Neutrophil (primary cell): Measurements from ENCODE around the gene RPS6KA2.
"Not testable (repeated sequence)": the region's sequence is repeated elsewhere in the genome, so short reads cannot be mapped to it uniquely, and the experiment has no call there.

Experiments
- H3K27ac ChIP-seq: fragments of 200-600 bp; sonication (generic); 2 replicates; pipeline ENCODE4 v1.5.1; 2016; ENCODE audit warnings: mild to moderate bottlenecking, moderate library complexity
- H3K27me3 ChIP-seq: fragments of 200-600 bp; sonication (generic); 2 replicates; pipeline ENCODE4 v1.6.0; 2016; ENCODE audit warnings: mild to moderate bottlenecking
- H3K36me3 ChIP-seq: fragments of 200-600 bp; sonication (generic); 2 replicates; pipeline ENCODE4 v1.5.1; 2017
- H3K4me1 ChIP-seq, 2 experiments: fragments of 200-600 bp in 1 of 2; sonication (generic) in 1 of 2; 1 replicate in 1 of 2; 2 replicates in 1 of 2; pipeline versions ENCODE4 v1.5.1 to v1.6.1; 2013 to 2016; ENCODE audit warnings: low read depth in 1 of 2, low read length in 1 of 2, mild to moderate bottlenecking in 1 of 2, moderate library complexity in 1 of 2; ENCODE audit not compliant: control insufficient read depth in 1 of 2, insufficient read depth in 1 of 2
- H3K4me3 ChIP-seq, 2 experiments: fragments of 200-600 bp in 1 of 2; sonication (generic) in 1 of 2; 1 replicate in 1 of 2; 2 replicates in 1 of 2; pipeline ENCODE4 v1.5.1; 2013 to 2016; ENCODE audit warnings: low read depth in 1 of 2, low read length in 1 of 2, mild to moderate bottlenecking in 1 of 2, moderate library complexity in 1 of 2
- H3K9me3 ChIP-seq: fragments of 200-600 bp; sonication (generic); 2 replicates; pipeline ENCODE4 v1.5.1; 2016
- CTCF ChIP-seq: fragments of 200-600 bp; sonication (generic); IDR thresholded peaks from 2 replicates; pipeline ENCODE4 v1.5.1; 2016; ENCODE audit warnings: antibody characterized with exemption

The RPS6KA2 gene

GRCh38 chr6:166386111-166386510 lies 240.9 kb downstream of the RPS6KA2 start:
- H3K27me3 ChIP-seq: peaks cover 9% of the 10 kb centered on the region
- peaks cover 29 to 36% of the 10 kb centered on the region in 2 experiments for H3K4me1 ChIP-seq
- H3K27ac ChIP-seq: no peak overlapping the region
- no peak overlapping the region for H3K4me3 ChIP-seq
- no peaks in the 10 kb centered on the region for H3K36me3 ChIP-seq
- no peaks in the 10 kb centered on the region for H3K9me3 ChIP-seq
- no peak for TF ChIP-seq CTCF

GRCh38 chr6:166383802-166384363 lies 243.2 kb downstream of the RPS6KA2 start:
- H3K4me3 ChIP-seq: peak overlapping the region; percentile 81 to 92
- not testable (repeated sequence) for H3K36me3 ChIP-seq, H3K27me3 ChIP-seq, H3K9me3 ChIP-seq
- peak; percentile 27 for TF ChIP-seq CTCF
- H3K27ac ChIP-seq: peak overlapping the region; percentile 86
- H3K4me1 ChIP-seq: peaks cover 31 to 37% of the 10 kb centered on the region in 2 experiments

GRCh38 chr6:166382933-166383801 lies 243.9 kb downstream of the RPS6KA2 start, which contains the start of gene MPC1:
Gene MPC1 (minus strand): TSS chr6:166382940. CDS start chr6:166382876, 64 bp downstream.
- peaks cover 24 to 32% of the 10 kb centered on the region in 2 experiments for H3K4me1 ChIP-seq
- H3K4me3 ChIP-seq: peak within 1 kb of the TSS; percentile 81 to 92
- peak within 1 kb of the TSS; percentile 86 for H3K27ac ChIP-seq
- no peaks in the 10 kb centered on the region for H3K9me3 ChIP-seq
- peak; percentile 55 for TF ChIP-seq CTCF
- H3K27me3 ChIP-seq: no peaks in the 10 kb centered on the region
- H3K36me3 ChIP-seq: no peaks in the 10 kb centered on the region

GRCh38 chr6:166382500-166382932 lies 244.5 kb downstream of the RPS6KA2 start:
- Histone ChIP-seq H3K27me3 (no peaks in the 10 kb centered on the region), H3K9me3 (no peaks in the 10 kb centered on the region), H3K4me3 (peak overlapping the region; percentile 81 to 92), H3K4me1 (peaks cover 19 to 25% of the 10 kb centered on the region in 2 experiments), H3K36me3 (no peaks in the 10 kb centered on the region), H3K27ac (peak overlapping the region; percentile 86)
- no peak for TF ChIP-seq CTCF

GRCh38 chr6:166381733-166382499 lies 245.1 kb downstream of the RPS6KA2 start:
- Histone ChIP-seq H3K4me1 (peaks cover 19 to 25% of the 10 kb centered on the region in 2 experiments), H3K27me3 (no peaks in the 10 kb centered on the region), H3K27ac (peak overlapping the region; percentile 86), H3K9me3 (no peaks in the 10 kb centered on the region), H3K4me3 (peak overlapping the region; percentile 81 to 92), H3K36me3 (no peaks in the 10 kb centered on the region)
- TF ChIP-seq CTCF: peak; percentile 85
